Hepatocyte (in vitro differentiated cells): ENCODE data around the gene GLB1L2.

Experiments used
- EZH2phosphoT487 ChIP-seq: fragments of 200-600 bp; sonication (generic); IDR thresholded peaks from one replicate; pipeline ENCODE4 v1.6.1; 2018; ENCODE audit warnings: antibody characterized with exemption, mild to moderate bottlenecking, low read depth, moderate library complexity; ENCODE audit not compliant: unreplicated experiment, severe bottlenecking
- TF ChIP-seq, protein P1 (sequence below): fragments of 200-600 bp; sonication (generic); IDR thresholded peaks from 2 replicates; pipeline ENCODE4 v1.5.1; 2016; ENCODE audit warnings: antibody characterized with exemption, mild to moderate bottlenecking; ENCODE audit not compliant: poor library complexity

- TF ChIP-seq, protein P1, sequence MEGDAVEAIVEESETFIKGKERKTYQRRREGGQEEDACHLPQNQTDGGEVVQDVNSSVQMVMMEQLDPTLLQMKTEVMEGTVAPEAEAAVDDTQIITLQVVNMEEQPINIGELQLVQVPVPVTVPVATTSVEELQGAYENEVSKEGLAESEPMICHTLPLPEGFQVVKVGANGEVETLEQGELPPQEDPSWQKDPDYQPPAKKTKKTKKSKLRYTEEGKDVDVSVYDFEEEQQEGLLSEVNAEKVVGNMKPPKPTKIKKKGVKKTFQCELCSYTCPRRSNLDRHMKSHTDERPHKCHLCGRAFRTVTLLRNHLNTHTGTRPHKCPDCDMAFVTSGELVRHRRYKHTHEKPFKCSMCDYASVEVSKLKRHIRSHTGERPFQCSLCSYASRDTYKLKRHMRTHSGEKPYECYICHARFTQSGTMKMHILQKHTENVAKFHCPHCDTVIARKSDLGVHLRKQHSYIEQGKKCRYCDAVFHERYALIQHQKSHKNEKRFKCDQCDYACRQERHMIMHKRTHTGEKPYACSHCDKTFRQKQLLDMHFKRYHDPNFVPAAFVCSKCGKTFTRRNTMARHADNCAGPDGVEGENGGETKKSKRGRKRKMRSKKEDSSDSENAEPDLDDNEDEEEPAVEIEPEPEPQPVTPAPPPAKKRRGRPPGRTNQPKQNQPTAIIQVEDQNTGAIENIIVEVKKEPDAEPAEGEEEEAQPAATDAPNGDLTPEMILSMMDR = no peak
- TF ChIP-seq EZH2phosphoT487 = no peak
Measured at GRCh38 chr11:134417871-134418840, 86.4 kb downstream of the GLB1L2 start.
